HG03095 (cell line): ENCODE measurements around the gene MLH3.
"Not testable (repeated sequence)": the region's sequence is repeated elsewhere in the genome, so short reads cannot be mapped to it uniquely, and the experiment has no call there.

Experiments used
- ATAC-seq: cut with Tn5 transposase; IDR thresholded peaks from one replicate; pipeline ENCODE4 v1.9.1; 2021; ENCODE audit warnings: moderate library complexity; ENCODE audit not compliant: unreplicated experiment

Gene MLH3

GRCh38 chr14:75032939-75033338 lies 18.3 kb downstream of the MLH3 start:
- no peak for ATAC-seq

GRCh38 chr14:75030147-75030546 lies 21.1 kb downstream of the MLH3 start:
- ATAC-seq = no peak

GRCh38 chr14:75025876-75026275 lies 25.4 kb downstream of the MLH3 start:
- no peak for ATAC-seq

GRCh38 chr14:75025082-75025481 lies 26.2 kb downstream of the MLH3 start:
- ATAC-seq = no peak

- ATAC-seq = no peak
These were observed 28.2 kb downstream of the MLH3 start for GRCh38 chr14:75023108-75023507.

- no peak for ATAC-seq
These were observed 28.6 kb downstream of the MLH3 start for GRCh38 chr14:75022655-75023054.

- no peak for ATAC-seq
These were observed 32.6 kb downstream of the MLH3 start for GRCh38 chr14:75018694-75019093.

- no peak for ATAC-seq
These were observed 34.5 kb downstream of the MLH3 start for GRCh38 chr14:75016815-75017214.

- no peak for ATAC-seq
These were observed 35.8 kb downstream of the MLH3 start for GRCh38 chr14:75015496-75015895.

GRCh38 chr14:75013290-75013689 lies 38.0 kb downstream of the MLH3 start:
- ATAC-seq = no peak

- no peak for ATAC-seq
These were observed 39.8 kb downstream of the MLH3 start for GRCh38 chr14:75011356-75011994.

- no peak for ATAC-seq
These were observed 40.7 kb downstream of the MLH3 start for GRCh38 chr14:75010472-75011093.

GRCh38 chr14:75009176-75009575 lies 42.1 kb downstream of the MLH3 start:
- no peak for ATAC-seq

- ATAC-seq = no peak
These were observed 45.9 kb downstream of the MLH3 start for GRCh38 chr14:75005357-75005756.

GRCh38 chr14:75003250-75004027 lies 47.8 kb downstream of the MLH3 start:
- ATAC-seq = no peak

- ATAC-seq = peak; percentile 97
These were observed 48.6 kb downstream of the MLH3 start, which contains the start of gene EIF2B2 for GRCh38 chr14:75002392-75003249. Gene EIF2B2 (plus strand): TSS chr14:75002921. CDS start chr14:75002991, 70 bp downstream.

- no peak for ATAC-seq
These were observed 49.4 kb downstream of the MLH3 start for GRCh38 chr14:75001899-75002298.

GRCh38 chr14:75001261-75001660 lies 50.0 kb downstream of the MLH3 start:
- no peak for ATAC-seq

GRCh38 chr14:74995781-74996180 lies 55.5 kb downstream of the MLH3 start:
- not testable (repeated sequence) for ATAC-seq

GRCh38 chr14:74994182-74994581 lies 57.1 kb downstream of the MLH3 start:
- ATAC-seq = not testable (repeated sequence)

GRCh38 chr14:74988993-74989392 lies 62.3 kb downstream of the MLH3 start:
- ATAC-seq = no peak
